HEK293 (cell line): ENCODE measurements around the gene DLK2.
"Not testable (repeated sequence)": the region's sequence is repeated elsewhere in the genome, so short reads cannot be mapped to it uniquely, and the experiment has no call there.

ENCODE experiments used
- CTCF ChIA-PET: fragments of 350-600 bp; formaldehyde crosslinking; extraction: SDS; loops from one replicate; lab custom pipeline; 2021; ENCODE audit warnings: antibody characterized with exemption; lab: Yijun Ruan, JAX
- POLR2A ChIA-PET: fragments of 300-600 bp; formaldehyde crosslinking; extraction: SDS; loops from one replicate; lab custom pipeline; 2020; ENCODE audit warnings: antibody characterized with exemption, inconsistent platforms; lab: Yijun Ruan, JAX
- H3K27ac ChIP-seq: fragments of 200-500 bp; sonication (Bioruptor generic); 2 replicates; pipeline ENCODE4 v1.5.1; 2014; ENCODE audit warnings: low read depth, low read length, control low read depth, inconsistent platforms; ENCODE audit errors: extremely low read depth
- H3K36me3 ChIP-seq, 2 experiments: fragments of 200-500 bp in 1 of 2; sonication (Bioruptor generic) in 1 of 2; 1 replicate in 1 of 2; 2 replicates in 1 of 2; pipeline ENCODE4 v1.5.1; 2014 to 2017; ENCODE audit warnings: inconsistent platforms in 2 of 2, low read length in 2 of 2; ENCODE audit not compliant: control insufficient read depth in 2 of 2, insufficient read depth in 1 of 2
- H3K4me1 ChIP-seq: fragments of 200-500 bp; sonication (Bioruptor generic); 2 replicates; pipeline ENCODE4 v1.5.1; 2014; ENCODE audit warnings: mild to moderate bottlenecking, low read length, inconsistent platforms; ENCODE audit not compliant: control insufficient read depth, insufficient read depth
- H3K4me3 ChIP-seq: 2 replicates; pipeline ENCODE4 v1.5.1; 2011; ENCODE audit warnings: low read depth, mild to moderate bottlenecking, control low read depth, low read length, moderate library complexity
- H3K9me3 ChIP-seq: fragments of 200-500 bp; sonication (Bioruptor generic); 2 replicates; pipeline ENCODE4 v1.5.1; 2014; ENCODE audit warnings: low read depth, low read length, inconsistent platforms; ENCODE audit not compliant: control insufficient read depth, insufficient read depth
- ATF2 ChIP-seq: fragments of 450-650 bp; formaldehyde crosslinking; IDR thresholded peaks from 2 replicates; pipeline ENCODE4 v1.5.1; 2016; ENCODE audit warnings: missing biosample characterization, missing genetic modification characterization, low read depth
- SETDB1 ChIP-seq: IDR thresholded peaks from one replicate; pipeline ENCODE4 v1.6.1; 2017; ENCODE audit warnings: mild to moderate bottlenecking, low read length, moderate library complexity, mixed read lengths; ENCODE audit not compliant: insufficient read length
- SP7 ChIP-seq: fragments of 450-650 bp; formaldehyde crosslinking; IDR thresholded peaks from 2 replicates; pipeline ENCODE4 v1.5.1; 2016; ENCODE audit warnings: missing biosample characterization, missing genetic modification characterization
- ZBTB21 ChIP-seq: fragments of 450-650 bp; formaldehyde crosslinking; IDR thresholded peaks from 2 replicates; pipeline ENCODE4 v1.5.1; 2017; ENCODE audit warnings: missing biosample characterization, missing genetic modification characterization
- ZBTB6 ChIP-seq: fragments of 450-650 bp; formaldehyde crosslinking; IDR thresholded peaks from 2 replicates; pipeline ENCODE4 v1.5.1; 2017; ENCODE audit warnings: missing biosample characterization, missing genetic modification characterization
- ZFP3 ChIP-seq: fragments of 450-650 bp; formaldehyde crosslinking; IDR thresholded peaks from 2 replicates; pipeline ENCODE4 v1.5.1; 2016; ENCODE audit warnings: low read depth, missing biosample characterization, missing genetic modification characterization
- ZFP37 ChIP-seq: fragments of 450-650 bp; formaldehyde crosslinking; IDR thresholded peaks from 2 replicates; pipeline ENCODE4 v1.5.1; 2016; ENCODE audit warnings: missing biosample characterization, missing genetic modification characterization
- ZIC2 ChIP-seq: fragments of 450-650 bp; formaldehyde crosslinking; IDR thresholded peaks from 2 replicates; pipeline ENCODE4 v1.5.1; 2016; ENCODE audit warnings: missing biosample characterization, missing genetic modification characterization
- ZNF10 ChIP-seq: fragments of 450-650 bp; formaldehyde crosslinking; IDR thresholded peaks from 2 replicates; pipeline ENCODE4 v1.5.1; 2017; ENCODE audit warnings: missing biosample characterization, missing genetic modification characterization
- ZNF121 ChIP-seq: fragments of 450-650 bp; formaldehyde crosslinking; IDR thresholded peaks from 2 replicates; pipeline ENCODE4 v1.5.1; 2016; ENCODE audit warnings: missing biosample characterization, missing genetic modification characterization
- ZNF19 ChIP-seq: fragments of 450-650 bp; formaldehyde crosslinking; IDR thresholded peaks from 2 replicates; pipeline ENCODE4; 2016; ENCODE audit warnings: missing biosample characterization, missing genetic modification characterization, low read depth
- ZNF24 ChIP-seq: fragments of 450-650 bp; formaldehyde crosslinking; IDR thresholded peaks from 2 replicates; pipeline ENCODE4 v1.5.1; 2016; ENCODE audit warnings: missing biosample characterization, missing genetic modification characterization
- ZNF341 ChIP-seq: fragments of 450-650 bp; formaldehyde crosslinking; IDR thresholded peaks from 2 replicates; pipeline ENCODE4; 2016; ENCODE audit warnings: low read depth, missing biosample characterization, missing genetic modification characterization
- ZNF548 ChIP-seq: fragments of 450-650 bp; formaldehyde crosslinking; IDR thresholded peaks from 2 replicates; pipeline ENCODE4 v1.5.1; 2016; ENCODE audit warnings: missing biosample characterization, missing genetic modification characterization
- ZNF626 ChIP-seq: fragments of 450-650 bp; sonication (Bioruptor Pico); formaldehyde crosslinking; IDR thresholded peaks from 2 replicates; pipeline ENCODE4 v1.5.1; 2018; ENCODE audit warnings: missing biosample characterization, missing genetic modification characterization, inconsistent platforms
- ZNF670 ChIP-seq: fragments of 450-650 bp; formaldehyde crosslinking; IDR thresholded peaks from 2 replicates; pipeline ENCODE4 v1.5.1; 2016; ENCODE audit warnings: missing biosample characterization, missing genetic modification characterization, low read depth
- ZNF830 ChIP-seq: fragments of 450-650 bp; IDR thresholded peaks from 2 replicates; pipeline ENCODE4 v1.5.0; 2018; ENCODE audit warnings: missing biosample characterization, missing genetic modification characterization, low read depth, mild to moderate bottlenecking, moderate library complexity
- ZSCAN18 ChIP-seq: fragments of 450-650 bp; formaldehyde crosslinking; IDR thresholded peaks from 2 replicates; pipeline ENCODE4 v1.5.1; 2016; ENCODE audit warnings: missing biosample characterization, missing genetic modification characterization
- TF ChIP-seq, protein P1 (sequence below): fragments of 450-650 bp; formaldehyde crosslinking; IDR thresholded peaks from 2 replicates; pipeline ENCODE4 v1.5.1; 2017; ENCODE audit warnings: missing biosample characterization, mild to moderate bottlenecking, missing genetic modification characterization, moderate library complexity
- TF ChIP-seq, protein P2 (sequence below): sonication (generic); formaldehyde crosslinking; IDR thresholded peaks from 2 replicates; pipeline ENCODE4 v1.8.1; 2022; ENCODE audit warnings: mild to moderate bottlenecking, moderate library complexity, missing genetic modification reagents
- TF ChIP-seq, protein P3 (sequence below): fragments of 450-650 bp; formaldehyde crosslinking; IDR thresholded peaks from 2 replicates; pipeline ENCODE4 v1.5.1; 2016; ENCODE audit warnings: missing biosample characterization, missing genetic modification characterization
- TF ChIP-seq, protein P4 (sequence below): fragments of 450-650 bp; IDR thresholded peaks from 2 replicates; pipeline ENCODE4 v1.5.1; 2018; ENCODE audit warnings: missing biosample characterization, mild to moderate bottlenecking, missing genetic modification characterization

DLK2 gene

GRCh38 chr6:43498291-43498690 is 42.9 kb upstream of the DLK2 start:
- H3K36me3 ChIP-seq = peaks cover 9 to 75% of the 10 kb centered on the region in 2 experiments; a peak in 2 of 3 replicates
- H3K4me1 ChIP-seq, H3K27ac ChIP-seq, H3K9me3 ChIP-seq, H3K4me3 ChIP-seq, POLR2A ChIA-PET: not testable (repeated sequence)
- peak; percentile 64; the same call in 1 of the 2 replicates for TF ChIP-seq ZNF121 (tag by site-specific recombination)
- CTCF ChIA-PET = interaction anchor here (0.6 to 11.2 kb wide), 7 partner anchors 10 to 759 kb away, joined by 3 to 142 read pairs (median 6); partner anchors contain the start of genes DLK2, DNPH1 and LRRC73

GRCh38 chr6:43497689-43498088 is 42.3 kb upstream of the DLK2 start:
- ChIA-PET POLR2A (no interaction called here), CTCF (interaction anchor here (0.7 to 11.2 kb wide), 9 partner anchors 10 to 759 kb away, joined by 3 to 142 read pairs (median 14); partner anchors contain the start of genes DLK2 and LRRC73)
- no peaks in the 10 kb centered on the region for H3K9me3 ChIP-seq
- TF ChIP-seq ZIC2 (tag by site-specific recombination) (peak; percentile 31; the same call in 1 of the 2 replicates), ZNF19 (tag by site-specific recombination) (no peak), ZFP37 (tag by site-specific recombination) (no peak), ZBTB21 (tag by site-specific recombination) (no peak), ZNF548 (no peak)
- TF ChIP-seq, protein P1, sequence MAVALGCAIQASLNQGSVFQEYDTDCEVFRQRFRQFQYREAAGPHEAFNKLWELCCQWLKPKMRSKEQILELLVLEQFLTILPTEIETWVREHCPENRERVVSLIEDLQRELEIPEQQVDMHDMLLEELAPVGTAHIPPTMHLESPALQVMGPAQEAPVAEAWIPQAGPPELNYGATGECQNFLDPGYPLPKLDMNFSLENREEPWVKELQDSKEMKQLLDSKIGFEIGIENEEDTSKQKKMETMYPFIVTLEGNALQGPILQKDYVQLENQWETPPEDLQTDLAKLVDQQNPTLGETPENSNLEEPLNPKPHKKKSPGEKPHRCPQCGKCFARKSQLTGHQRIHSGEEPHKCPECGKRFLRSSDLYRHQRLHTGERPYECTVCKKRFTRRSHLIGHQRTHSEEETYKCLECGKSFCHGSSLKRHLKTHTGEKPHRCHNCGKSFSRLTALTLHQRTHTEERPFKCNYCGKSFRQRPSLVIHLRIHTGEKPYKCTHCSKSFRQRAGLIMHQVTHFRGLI = no peak
- peaks cover 9 to 70% of the 10 kb centered on the region in 2 experiments; a peak in 2 of 3 replicates for H3K36me3 ChIP-seq
- no peak overlapping the region for H3K4me3 ChIP-seq
- H3K27ac ChIP-seq = no peak overlapping the region
- H3K4me1 ChIP-seq = peaks cover 7% of the 10 kb centered on the region

DNA sequence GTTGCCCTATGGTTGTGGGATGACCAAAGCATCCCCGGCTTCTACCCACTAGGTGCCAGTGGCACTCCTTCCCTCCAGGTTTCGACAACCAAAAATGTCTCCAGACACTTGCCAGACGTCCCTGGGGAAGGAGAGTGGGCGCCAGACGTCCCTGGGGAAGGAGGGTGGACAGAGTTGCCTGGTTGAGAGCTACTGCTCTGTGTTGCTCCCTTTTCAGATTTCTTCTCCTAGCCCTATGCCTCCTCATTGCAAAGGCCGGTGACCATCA is 41.7 kb upstream of the DLK2 start:
- Histone ChIP-seq H3K4me3 (no peak overlapping the region), H3K36me3 (peaks cover 9 to 63% of the 10 kb centered on the region in 2 experiments; a peak in 2 of 3 replicates), H3K4me1 (peaks cover 7% of the 10 kb centered on the region), H3K27ac (no peak overlapping the region), H3K9me3 (no peaks in the 10 kb centered on the region)
- ChIA-PET CTCF (interaction anchor here (0.6 to 11.2 kb wide), 19 partner anchors 10 to 233 kb away, joined by 3 to 142 read pairs (median 5); partner anchors contain the start of genes DLK2, LRRC73 and TJAP1), POLR2A (interaction anchor here (1.3 to 1.8 kb wide), 2 partner anchors 9 to 19 kb away, joined by 3 to 5 read pairs; partner anchors contain the start of gene TJAP1)
- TF ChIP-seq ZNF626 (tag by site-specific recombination) (no peak), ZNF24 (no peak), SP7 (tag by site-specific recombination) (no peak), ZNF670 (tag by site-specific recombination) (no peak), ATF2 (tag by site-specific recombination) (no peak), ZNF341 (tag by site-specific recombination) (no peak), ZFP3 (tag by site-specific recombination) (no peak), SETDB1 (no peak), ZNF10 (no peak), ZBTB6 (tag by site-specific recombination) (no peak), ZNF830 (tag by site-specific recombination) (no peak), ZSCAN18 (no peak)
- TF ChIP-seq, protein P2, sequence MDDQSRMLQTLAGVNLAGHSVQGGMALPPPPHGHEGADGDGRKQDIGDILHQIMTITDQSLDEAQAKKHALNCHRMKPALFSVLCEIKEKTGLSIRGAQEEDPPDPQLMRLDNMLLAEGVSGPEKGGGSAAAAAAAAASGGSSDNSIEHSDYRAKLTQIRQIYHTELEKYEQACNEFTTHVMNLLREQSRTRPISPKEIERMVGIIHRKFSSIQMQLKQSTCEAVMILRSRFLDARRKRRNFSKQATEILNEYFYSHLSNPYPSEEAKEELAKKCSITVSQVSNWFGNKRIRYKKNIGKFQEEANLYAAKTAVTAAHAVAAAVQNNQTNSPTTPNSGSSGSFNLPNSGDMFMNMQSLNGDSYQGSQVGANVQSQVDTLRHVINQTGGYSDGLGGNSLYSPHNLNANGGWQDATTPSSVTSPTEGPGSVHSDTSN (CRISPR knock-in tag) = no peak
- TF ChIP-seq, protein P3, sequence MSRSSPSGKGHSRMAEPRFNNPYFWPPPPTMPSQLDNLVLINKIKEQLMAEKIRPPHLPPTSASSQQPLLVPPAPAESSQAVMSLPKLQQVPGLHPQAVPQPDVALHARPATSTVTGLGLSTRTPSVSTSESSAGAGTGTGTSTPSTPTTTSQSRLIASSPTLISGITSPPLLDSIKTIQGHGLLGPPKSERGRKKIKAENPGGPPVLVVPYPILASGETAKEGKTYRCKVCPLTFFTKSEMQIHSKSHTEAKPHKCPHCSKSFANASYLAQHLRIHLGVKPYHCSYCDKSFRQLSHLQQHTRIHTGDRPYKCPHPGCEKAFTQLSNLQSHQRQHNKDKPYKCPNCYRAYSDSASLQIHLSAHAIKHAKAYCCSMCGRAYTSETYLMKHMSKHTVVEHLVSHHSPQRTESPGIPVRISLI (tag by site-specific recombination) = no peak
- TF ChIP-seq, protein P4, sequence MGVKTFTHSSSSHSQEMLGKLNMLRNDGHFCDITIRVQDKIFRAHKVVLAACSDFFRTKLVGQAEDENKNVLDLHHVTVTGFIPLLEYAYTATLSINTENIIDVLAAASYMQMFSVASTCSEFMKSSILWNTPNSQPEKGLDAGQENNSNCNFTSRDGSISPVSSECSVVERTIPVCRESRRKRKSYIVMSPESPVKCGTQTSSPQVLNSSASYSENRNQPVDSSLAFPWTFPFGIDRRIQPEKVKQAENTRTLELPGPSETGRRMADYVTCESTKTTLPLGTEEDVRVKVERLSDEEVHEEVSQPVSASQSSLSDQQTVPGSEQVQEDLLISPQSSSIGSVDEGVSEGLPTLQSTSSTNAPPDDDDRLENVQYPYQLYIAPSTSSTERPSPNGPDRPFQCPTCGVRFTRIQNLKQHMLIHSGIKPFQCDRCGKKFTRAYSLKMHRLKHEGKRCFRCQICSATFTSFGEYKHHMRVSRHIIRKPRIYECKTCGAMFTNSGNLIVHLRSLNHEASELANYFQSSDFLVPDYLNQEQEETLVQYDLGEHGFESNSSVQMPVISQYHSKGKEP (tag by site-specific recombination) = no peak
